Measurements from ENCODE around the gene UBL5. TPM values are rescaled to one million over a fixed set of nuclear protein-coding genes. Genes with fewer than 3 reads are reported as not detected.
"Not testable (repeated sequence)": the region's sequence is repeated elsewhere in the genome, so short reads cannot be mapped to it uniquely, and the experiment has no call there.

UBL5 gene
- total RNA-seq, 1 donor from 2014 or later = 270 TPM

DNA sequence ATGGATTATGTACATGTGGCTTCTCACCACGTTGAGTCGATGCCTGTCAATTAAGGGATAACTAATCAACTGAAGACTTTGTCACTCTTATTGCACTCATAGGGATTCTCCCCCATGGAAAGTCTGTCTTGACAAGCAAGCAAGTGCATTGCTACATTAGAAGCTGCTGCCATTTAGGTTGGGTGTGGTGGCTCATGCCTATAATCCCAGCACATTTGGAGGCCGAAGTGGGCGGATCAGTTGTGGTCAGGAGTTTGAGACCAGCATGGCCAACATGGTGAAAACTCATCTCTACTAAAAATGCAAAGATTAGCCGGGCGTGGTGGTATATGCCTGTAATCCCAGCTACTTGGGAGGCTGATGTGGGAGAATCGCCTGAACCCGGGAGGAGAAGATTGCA is 40.9 kb upstream of the UBL5 start:
- CTCF ChIA-PET = no interaction called here
- ATAC-seq (ENCODE audit: low read depth) (no peak), DNase-seq (no peak)
- H3K4me1 Mint-ChIP-seq = peaks cover 21% of the 10 kb centered on the region
- H3K9me3 Mint-ChIP-seq = no peaks in the 10 kb centered on the region
- intact Hi-C loops (cut with micrococcal nuclease) = no loop called here
- H3K27ac Mint-ChIP-seq = peak overlapping the region; percentile 46
- no peaks in the 10 kb centered on the region for H3K27me3 Mint-ChIP-seq
- no peaks in the 10 kb centered on the region for H3K36me3 Mint-ChIP-seq (ENCODE audit: low read depth)
- POLR2A ChIA-PET = interaction anchor here (0.6 kb wide), 1 partner anchor 209 kb away, joined by 6 read pairs; no protein-coding TSS in a partner anchor
- peak overlapping the region; percentile 24 for H3K4me3 Mint-ChIP-seq
- TF ChIP-seq CTCF (IDR thresholded peaks at IDR 0.05) = no peak

DNA sequence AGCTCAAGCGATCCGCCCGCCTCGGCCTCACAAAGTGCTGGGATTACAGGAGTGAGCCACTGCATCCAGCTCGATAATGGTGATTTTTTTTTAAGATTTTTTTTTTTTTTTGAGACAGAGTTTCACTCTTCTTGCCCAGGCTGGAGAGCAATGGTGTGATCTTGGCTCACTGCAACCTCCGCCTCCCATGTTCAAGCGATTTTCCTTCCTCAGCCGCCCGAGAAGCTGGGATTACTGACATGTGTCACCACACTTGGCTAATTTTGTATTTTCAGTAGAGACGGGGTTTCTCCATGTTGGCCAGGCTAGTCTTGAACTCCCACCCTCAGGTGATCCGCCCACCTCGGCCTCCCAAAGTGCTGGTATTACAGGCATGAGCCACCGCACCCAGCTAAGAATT is 39.1 kb upstream of the UBL5 start:
- POLR2A ChIA-PET = interaction anchor here (0.6 to 1.2 kb wide), 4 partner anchors 20 to 1083 kb away, joined by 3 to 4 read pairs (median 4); partner anchors contain the start of genes CARM1, UBL5 and ZNF846
- H3K4me3 Mint-ChIP-seq = not testable (repeated sequence)

GRCh38 chr19:9789066-9789465 is 38.7 kb upstream of the UBL5 start:
- no peaks in the 10 kb centered on the region for H3K27me3 Mint-ChIP-seq
- no peak overlapping the region for H3K27ac Mint-ChIP-seq
- ATAC-seq (ENCODE audit: low read depth) (no peak), DNase-seq (no peak)
- no peak overlapping the region for H3K4me3 Mint-ChIP-seq
- CTCF ChIA-PET = no interaction called here
- H3K4me1 Mint-ChIP-seq = peaks cover 26% of the 10 kb centered on the region
- no peak for TF ChIP-seq CTCF (IDR thresholded peaks at IDR 0.05)
- no peaks in the 10 kb centered on the region for H3K36me3 Mint-ChIP-seq (ENCODE audit: low read depth)
- H3K9me3 Mint-ChIP-seq = no peaks in the 10 kb centered on the region
- intact Hi-C loops (cut with micrococcal nuclease) = no loop called here
- POLR2A ChIA-PET = interaction anchor here (0.6 to 1.2 kb wide), 4 partner anchors 20 to 1082 kb away, joined by 3 to 4 read pairs (median 4); partner anchors contain the start of genes CARM1, UBL5 and ZNF846

More for the DNA sequence above, 39.1 kb upstream of the UBL5 start:
- H3K27me3 Mint-ChIP-seq; H3K9me3 Mint-ChIP-seq; CTCF ChIA-PET; H3K27ac Mint-ChIP-seq; DNase-seq; H3K36me3 Mint-ChIP-seq (ENCODE audit: low read depth); intact Hi-C loops (cut with micrococcal nuclease); ATAC-seq (ENCODE audit: low read depth): not testable (repeated sequence)
- H3K4me1 Mint-ChIP-seq = peaks cover 26% of the 10 kb centered on the region

- POLR2A ChIA-PET = interaction anchor here (0.7 kb wide), 1 partner anchor 1629 kb away, joined by 3 read pairs; the partner anchor contains the start of gene RGL3
- H3K9me3 Mint-ChIP-seq; DNase-seq; H3K36me3 Mint-ChIP-seq (ENCODE audit: low read depth); H3K27me3 Mint-ChIP-seq; H3K4me3 Mint-ChIP-seq; intact Hi-C loops (cut with micrococcal nuclease); H3K27ac Mint-ChIP-seq; CTCF ChIA-PET; ATAC-seq (ENCODE audit: low read depth): not testable (repeated sequence)
- H3K4me1 Mint-ChIP-seq = peaks cover 24% of the 10 kb centered on the region
Observed at GRCh38 chr19:9789579-9789978, 38.1 kb upstream of the UBL5 start.

GRCh38 chr19:9791073-9791367 is 36.7 kb upstream of the UBL5 start:
- H3K27me3 Mint-ChIP-seq; DNase-seq; ATAC-seq (ENCODE audit: low read depth); H3K27ac Mint-ChIP-seq; CTCF ChIA-PET; H3K9me3 Mint-ChIP-seq; H3K36me3 Mint-ChIP-seq (ENCODE audit: low read depth); POLR2A ChIA-PET: not testable (repeated sequence)
- intact Hi-C loops (cut with micrococcal nuclease) = loop anchor here (5.0 kb wide), 1 partner anchor 254 kb away; the partner anchor contains the start of gene ZNF426
- H3K4me1 Mint-ChIP-seq = peaks cover 17% of the 10 kb centered on the region
- H3K4me3 Mint-ChIP-seq = peak overlapping the region; percentile 88

DNA sequence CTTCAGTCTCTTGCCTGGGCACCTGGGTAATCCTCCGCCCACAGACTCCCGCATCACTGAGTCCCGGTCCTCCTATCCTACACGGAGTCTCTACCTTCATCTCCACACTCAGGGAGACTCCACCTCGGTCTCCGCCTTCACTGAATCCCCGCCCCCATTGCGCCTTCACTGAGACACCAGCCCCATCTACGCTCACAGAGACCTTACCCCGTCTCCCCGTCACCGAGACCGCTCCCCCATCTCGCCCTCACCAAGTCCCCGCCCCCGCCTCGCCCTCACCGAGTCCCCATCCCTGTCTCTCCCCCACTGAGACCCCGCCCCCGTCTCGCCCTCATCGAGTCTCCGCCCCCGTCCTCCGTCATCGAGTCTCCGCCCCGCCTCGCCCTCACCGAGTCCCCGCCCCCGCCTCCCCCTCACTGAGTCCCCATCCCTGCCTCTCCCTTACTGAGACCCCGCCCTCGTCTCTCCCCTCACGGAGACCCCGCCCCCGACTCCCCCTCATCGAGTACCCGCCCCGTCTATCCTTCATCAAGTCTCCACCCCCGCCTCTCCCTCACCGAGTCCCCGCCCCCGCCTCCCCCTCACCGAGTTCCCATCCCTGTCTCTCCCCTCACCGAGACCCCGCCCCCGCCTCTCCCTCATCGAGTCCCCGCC is 36.0 kb upstream of the UBL5 start:
- Mint-ChIP-seq H3K9me3 (no peaks in the 10 kb centered on the region), H3K4me1 (peaks cover 17% of the 10 kb centered on the region), H3K27ac (peak overlapping the region; percentile 87), H3K27me3 (no peaks in the 10 kb centered on the region), H3K4me3 (peak overlapping the region; percentile 88), H3K36me3 (ENCODE audit: low read depth) (no peaks in the 10 kb centered on the region)
- intact Hi-C loops (cut with micrococcal nuclease) = loop anchor here (1.0 to 5.0 kb wide), 8 partner anchors 23 to 655 kb away; partner anchors contain the start of genes FBXL12, ZNF317, ZNF426 and ZNF561
- CTCF ChIA-PET = no interaction called here
- no peak for TF ChIP-seq CTCF (IDR thresholded peaks at IDR 0.05)
- peak; percentile 59 for ATAC-seq (ENCODE audit: low read depth)
- DNase-seq = peak; percentile 80
- POLR2A ChIA-PET = no interaction called here

Measured in activated B cell treated with CpG ODN at 0.5 μM for 24 hours (primary cell).